H1 (cell line): ENCODE data around the gene ERLIN1. TPM values are rescaled to one million over a fixed set of nuclear protein-coding genes. Genes with fewer than 3 reads are reported as not detected.

Experiments used
- HDAC6 ChIP-seq: IDR thresholded peaks from one replicate; pipeline ENCODE4 v1.7.1; 2012; ENCODE audit warnings: low read depth, mild to moderate bottlenecking, inconsistent platforms, low read length, moderate library complexity
- MAFK ChIP-seq: IDR thresholded peaks from 2 replicates; pipeline ENCODE4 v1.6.1; 2012; ENCODE audit warnings: low read depth, mild to moderate bottlenecking, improper control_type of control experiment, low read length
- SAP30 ChIP-seq: fragments of 300-600 bp; sonication (generic); IDR thresholded peaks from 2 replicates; pipeline ENCODE4 v1.7.1; 2012; ENCODE audit warnings: low read length, moderate library complexity, mild to moderate bottlenecking, inconsistent platforms; ENCODE audit not compliant: insufficient read depth, insufficient replicate concordance
- TEAD4 ChIP-seq: IDR thresholded peaks from 2 replicates; pipeline ENCODE4 v1.6.1; 2012; ENCODE audit warnings: low read depth, low read length, inconsistent platforms, mixed read lengths
- polyA plus RNA-seq, 7 experiments: library from polyadenylated mRNA; depleted of rRNA in 3 of 7; stranded (reverse) in 5 of 7; unstranded in 2 of 7; fragments of >200 nt in 5 of 7; fragments of 200-250 nt in 2 of 7; gene quantifications; 1 replicate in 5 of 7; 2 replicates in 1 of 7; 4 replicates in 1 of 7; pipeline versions ENCODE4 v1.2.1 to v1.2.3, GENCODE V29; 2011 to 2013; ENCODE audit warnings: missing spikeins in 2 of 7, mixed read lengths in 2 of 7
- total RNA-seq: library from RNA; stranded (reverse); fragmentation: NEBNext Ultra II Directional; extraction: Animal tissue kit (Norgen Biotek cat#: 25700); gene quantifications from 2 replicates; pipeline ENCODE4 v1.2.1, GENCODE V29; 2021
- TF ChIP-seq, protein P1 (sequence below), 3 experiments: IDR thresholded peaks; 1 replicate in 2 of 3; 2 replicates in 1 of 3; pipeline versions ENCODE4 v1.5.1 to v1.6.1; 2011; ENCODE audit warnings: low read length in 3 of 3, mild to moderate bottlenecking in 3 of 3, inconsistent platforms in 2 of 3, low read depth in 1 of 3, moderate library complexity in 1 of 3; ENCODE audit not compliant: insufficient read depth in 1 of 3; ENCODE audit errors: control extremely low read depth in 1 of 3

The ERLIN1 gene
- total and polyA plus RNA-seq, 2 of the 8 experiments (the other 6 are each of a cell fraction or from before 2014, with no cell fraction given), result 16.5 to 32.0 TPM

DNA sequence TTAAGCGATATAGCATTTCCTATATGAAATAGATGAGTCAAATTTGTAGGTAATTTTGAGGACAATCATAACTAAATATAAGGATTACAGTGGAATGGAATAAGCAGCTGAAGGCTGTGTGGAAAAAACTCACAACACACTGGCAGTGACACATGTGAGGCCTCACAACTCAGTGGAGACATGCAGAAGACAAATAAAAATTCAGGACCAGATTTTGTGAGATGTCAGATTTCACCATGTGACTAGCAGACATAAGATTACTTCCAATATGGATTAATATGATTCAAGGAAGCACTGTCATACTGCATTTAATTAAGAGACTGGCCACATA, 17.6 kb downstream of the ERLIN1 start (continued):
- TF ChIP-seq, protein P1, sequence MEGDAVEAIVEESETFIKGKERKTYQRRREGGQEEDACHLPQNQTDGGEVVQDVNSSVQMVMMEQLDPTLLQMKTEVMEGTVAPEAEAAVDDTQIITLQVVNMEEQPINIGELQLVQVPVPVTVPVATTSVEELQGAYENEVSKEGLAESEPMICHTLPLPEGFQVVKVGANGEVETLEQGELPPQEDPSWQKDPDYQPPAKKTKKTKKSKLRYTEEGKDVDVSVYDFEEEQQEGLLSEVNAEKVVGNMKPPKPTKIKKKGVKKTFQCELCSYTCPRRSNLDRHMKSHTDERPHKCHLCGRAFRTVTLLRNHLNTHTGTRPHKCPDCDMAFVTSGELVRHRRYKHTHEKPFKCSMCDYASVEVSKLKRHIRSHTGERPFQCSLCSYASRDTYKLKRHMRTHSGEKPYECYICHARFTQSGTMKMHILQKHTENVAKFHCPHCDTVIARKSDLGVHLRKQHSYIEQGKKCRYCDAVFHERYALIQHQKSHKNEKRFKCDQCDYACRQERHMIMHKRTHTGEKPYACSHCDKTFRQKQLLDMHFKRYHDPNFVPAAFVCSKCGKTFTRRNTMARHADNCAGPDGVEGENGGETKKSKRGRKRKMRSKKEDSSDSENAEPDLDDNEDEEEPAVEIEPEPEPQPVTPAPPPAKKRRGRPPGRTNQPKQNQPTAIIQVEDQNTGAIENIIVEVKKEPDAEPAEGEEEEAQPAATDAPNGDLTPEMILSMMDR (IDR thresholded peaks at IDR 0.05; ENCODE audit: control extremely low read depth in 1 of 3, insufficient read depth in 1 of 3, low read depth in 1 of 3, low read length in 3 of 3), result no peak
- TF ChIP-seq MAFK (no peak), HDAC6 (no peak), SAP30 (no peak), TEAD4 (no peak)
